ENCODE data around the gene SPAG6. TPM values are rescaled to one million over a fixed set of nuclear protein-coding genes. Genes with fewer than 3 reads are reported as not detected.

The SPAG6 gene
- total and polyA plus RNA-seq, 2 of the 4 experiments (the other 2 are of a cell fraction): not detected

GRCh38 chr10:22333167-22333974 is 11.9 kb upstream of the SPAG6 start (continued):
- no peak for TF ChIP-seq NFE2L2 (IDR thresholded peaks at IDR 0.05; ENCODE audit: low read depth, low read length)

GRCh38 chr10:22333975-22334282 is 11.4 kb upstream of the SPAG6 start:
- Histone ChIP-seq H3K18ac (ENCODE audit: low read depth, low read length) (no peak overlapping the region), H2AK5ac (ENCODE audit: low read depth, low read length) (no peak overlapping the region), H3K14ac (replicated peaks; ENCODE audit: low read depth, low read length) (no peak overlapping the region), H4K91ac (ENCODE audit: insufficient read depth, low read depth, low read length) (no peak overlapping the region), H2BK15ac (ENCODE audit: low read depth, low read length) (no peak overlapping the region), H3K9ac (ENCODE audit: low read depth, low read length) (no peak overlapping the region), H2BK5ac (ENCODE audit: low read depth, low read length, poor library complexity, severe bottlenecking) (no peak overlapping the region), H3K9me3 (ENCODE audit: control insufficient read depth, insufficient read depth, low read length) (peaks cover 21% of the 10 kb centered on the region), H3K4ac (ENCODE audit: low read depth, low read length) (no peak overlapping the region), H3K4me2 (ENCODE audit: low read depth, low read length) (no peak overlapping the region), H3K36me3 (ENCODE audit: control insufficient read depth, insufficient read depth, low read length) (peaks cover 5% of the 10 kb centered on the region), H4K5ac (ENCODE audit: low read depth, low read length) (no peak overlapping the region), H2BK20ac (ENCODE audit: low read depth, low read length) (no peak overlapping the region), H3K27ac (ENCODE audit: insufficient read depth, low read length) (no peak overlapping the region), H4K20me1 (ENCODE audit: insufficient read depth, low read length) (no peaks in the 10 kb centered on the region), H3K23ac (ENCODE audit: low read depth, low read length) (no peak overlapping the region), H3K56ac (ENCODE audit: extremely low read depth, insufficient read depth, low read length) (no peak overlapping the region), H4K8ac (ENCODE audit: low read depth in 2 of 2, low read length in 2 of 2) (no peak overlapping the region), H2AFZ (replicated peaks; ENCODE audit: low read length, poor library complexity) (no peak overlapping the region), H3K4me3 (ENCODE audit: insufficient read depth, low read depth, low read length) (no peak overlapping the region), H3K27me3 (ENCODE audit: control insufficient read depth, insufficient read depth, low read length) (peaks cover 53% of the 10 kb centered on the region), H2BK120ac (ENCODE audit: low read depth, low read length) (no peak overlapping the region), H3K9me1 (ENCODE audit: insufficient read depth, low read length) (0 out of 2 replicates have a peak, but pooled peaks cover 2% of the 10 kb centered on the region), H3K4me1 (ENCODE audit: control insufficient read depth, insufficient read depth, low read length) (no peaks in the 10 kb centered on the region), H2AK9ac (replicated peaks; ENCODE audit: low read depth, low read length, poor library complexity) (no peak overlapping the region), H3K79me1 (ENCODE audit: low read depth in 1 of 2, low read length in 2 of 2) (peaks cover 0 to 3% of the 10 kb centered on the region in 2 experiments; a peak in 1 of 4 replicates)
- ChIA-PET CTCF (no interaction called here), POLR2A (ENCODE audit: unreplicated experiment) (no interaction called here)
- ATAC-seq (ENCODE audit: low read depth) (no peak), DNase-seq (no peak)
- in situ Hi-C loops (cut with MboI; ENCODE audit: low sequenced_read_pairs): no loop called here
- intact Hi-C loops (cut with micrococcal nuclease): no loop called here
- dilution Hi-C loops (cut with HindIII; ENCODE audit: low sequenced_read_pairs, unreplicated experiment): no loop called here
- 74% methylated on average over 11 of the region's 16 CpGs; no CpG with 5 or more reads in 1 of the 2 experiments for WGBS, 2 experiments (ENCODE audit: extremely low coverage in 2 of 2, insufficient read length in 1 of 2)
- no TSS peak for BruUV-seq (replicated peaks)
- TF ChIP-seq CTCF (conservative IDR thresholded peaks at IDR 0.05; ENCODE audit: low read depth, low read length) (no peak), FOS (IDR thresholded peaks at IDR 0.05; ENCODE audit: low read depth, low read length) (no peak), RCOR1 (IDR thresholded peaks at IDR 0.05; ENCODE audit: insufficient replicate concordance, low read length) (no peak), SMC3 (IDR thresholded peaks at IDR 0.05; ENCODE audit: low read depth, low read length) (no peak), MAZ (IDR thresholded peaks at IDR 0.05; ENCODE audit: borderline replicate concordance, low read depth, low read length) (no peak), CHD1 (IDR thresholded peaks at IDR 0.05; ENCODE audit: low read depth, low read length) (no peak), ELK1 (IDR thresholded peaks at IDR 0.05; ENCODE audit: borderline replicate concordance, low read depth, low read length) (no peak), CEBPB (IDR thresholded peaks at IDR 0.05; ENCODE audit: low read depth, low read length) (no peak), NFE2L2 (IDR thresholded peaks at IDR 0.05; ENCODE audit: low read depth, low read length) (no peak), MAFK (IDR thresholded peaks at IDR 0.05; ENCODE audit: low read depth, low read length) (no peak), RAD21 (IDR thresholded peaks at IDR 0.05; ENCODE audit: low read length) (no peak), POLR2A (IDR thresholded peaks at IDR 0.05; ENCODE audit: low read depth, low read length) (no peak), MXI1 (IDR thresholded peaks at IDR 0.05; ENCODE audit: borderline replicate concordance, low read depth, low read length) (no peak), RFX5 (IDR thresholded peaks at IDR 0.05; ENCODE audit: low read depth, low read length) (no peak), BHLHE40 (IDR thresholded peaks at IDR 0.05; ENCODE audit: low read depth, low read length) (no peak)
